ENCODE results near the gene C11orf16.
"Not testable (repeated sequence)": the region's sequence is repeated elsewhere in the genome, so short reads cannot be mapped to it uniquely, and the experiment has no call there.

DNA sequence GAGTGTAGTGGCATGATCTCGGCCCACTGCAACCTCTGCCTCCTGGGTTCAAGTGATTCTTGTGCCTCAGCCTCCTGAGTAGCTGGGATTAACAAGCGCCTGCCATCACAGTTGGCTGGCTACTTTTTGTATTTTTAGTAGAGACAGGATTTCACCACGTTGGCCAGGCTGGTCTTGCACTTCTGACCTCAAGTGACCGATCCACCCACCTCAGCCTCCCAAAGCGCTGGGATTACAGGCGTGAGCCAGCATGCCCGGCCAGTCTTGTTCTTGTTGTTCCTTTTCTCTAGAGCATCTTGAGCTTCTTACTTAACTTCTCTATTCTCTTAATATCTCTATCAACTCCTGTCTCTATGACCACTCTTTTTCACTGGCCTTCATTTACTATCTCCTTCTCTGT, 51.2 kb downstream of the C11orf16 start:
- TF ChIP-seq RFX5 (IDR thresholded peaks at IDR 0.05); POLR2AphosphoS2 (conservative IDR thresholded peaks at IDR 0.05; ENCODE audit: low read length); MYC (IDR thresholded peaks at IDR 0.05; ENCODE audit: borderline replicate concordance, low read length); POLR2A (IDR thresholded peaks at IDR 0.05; ENCODE audit: low read length); TP53 (CRISPR knock-in tag; IDR thresholded peaks at IDR 0.05): not testable (repeated sequence)
- TF ChIP-seq, protein P1, sequence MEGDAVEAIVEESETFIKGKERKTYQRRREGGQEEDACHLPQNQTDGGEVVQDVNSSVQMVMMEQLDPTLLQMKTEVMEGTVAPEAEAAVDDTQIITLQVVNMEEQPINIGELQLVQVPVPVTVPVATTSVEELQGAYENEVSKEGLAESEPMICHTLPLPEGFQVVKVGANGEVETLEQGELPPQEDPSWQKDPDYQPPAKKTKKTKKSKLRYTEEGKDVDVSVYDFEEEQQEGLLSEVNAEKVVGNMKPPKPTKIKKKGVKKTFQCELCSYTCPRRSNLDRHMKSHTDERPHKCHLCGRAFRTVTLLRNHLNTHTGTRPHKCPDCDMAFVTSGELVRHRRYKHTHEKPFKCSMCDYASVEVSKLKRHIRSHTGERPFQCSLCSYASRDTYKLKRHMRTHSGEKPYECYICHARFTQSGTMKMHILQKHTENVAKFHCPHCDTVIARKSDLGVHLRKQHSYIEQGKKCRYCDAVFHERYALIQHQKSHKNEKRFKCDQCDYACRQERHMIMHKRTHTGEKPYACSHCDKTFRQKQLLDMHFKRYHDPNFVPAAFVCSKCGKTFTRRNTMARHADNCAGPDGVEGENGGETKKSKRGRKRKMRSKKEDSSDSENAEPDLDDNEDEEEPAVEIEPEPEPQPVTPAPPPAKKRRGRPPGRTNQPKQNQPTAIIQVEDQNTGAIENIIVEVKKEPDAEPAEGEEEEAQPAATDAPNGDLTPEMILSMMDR (IDR thresholded peaks at IDR 0.05), result not testable (repeated sequence)
- TF ChIP-seq, protein P2, sequence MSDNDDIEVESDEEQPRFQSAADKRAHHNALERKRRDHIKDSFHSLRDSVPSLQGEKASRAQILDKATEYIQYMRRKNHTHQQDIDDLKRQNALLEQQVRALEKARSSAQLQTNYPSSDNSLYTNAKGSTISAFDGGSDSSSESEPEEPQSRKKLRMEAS (IDR thresholded peaks at IDR 0.05), result not testable (repeated sequence)

Data from A549 (cell line).